ENCODE data around the gene SLC2A8. TPM values are rescaled to one million over a fixed set of nuclear protein-coding genes. Genes with fewer than 3 reads are reported as not detected.

Gene SLC2A8
- total RNA-seq, 1 donor from 2014 or later: 37.2 TPM

GRCh38 chr9:127419348-127419747 is 22.4 kb downstream of the SLC2A8 start:
- Mint-ChIP-seq H3K27ac (ENCODE audit: unreplicated experiment) (no peak overlapping the region), H3K27me3 (ENCODE audit: low read depth) (no peaks in the 10 kb centered on the region), H3K4me3 (peak overlapping the region; percentile 58), H3K9me3 (no peaks in the 10 kb centered on the region), H3K4me1 (peaks cover 38% of the 10 kb centered on the region), H3K36me3 (ENCODE audit: low read depth) (no peaks in the 10 kb centered on the region)
- TF ChIP-seq, protein P1, sequence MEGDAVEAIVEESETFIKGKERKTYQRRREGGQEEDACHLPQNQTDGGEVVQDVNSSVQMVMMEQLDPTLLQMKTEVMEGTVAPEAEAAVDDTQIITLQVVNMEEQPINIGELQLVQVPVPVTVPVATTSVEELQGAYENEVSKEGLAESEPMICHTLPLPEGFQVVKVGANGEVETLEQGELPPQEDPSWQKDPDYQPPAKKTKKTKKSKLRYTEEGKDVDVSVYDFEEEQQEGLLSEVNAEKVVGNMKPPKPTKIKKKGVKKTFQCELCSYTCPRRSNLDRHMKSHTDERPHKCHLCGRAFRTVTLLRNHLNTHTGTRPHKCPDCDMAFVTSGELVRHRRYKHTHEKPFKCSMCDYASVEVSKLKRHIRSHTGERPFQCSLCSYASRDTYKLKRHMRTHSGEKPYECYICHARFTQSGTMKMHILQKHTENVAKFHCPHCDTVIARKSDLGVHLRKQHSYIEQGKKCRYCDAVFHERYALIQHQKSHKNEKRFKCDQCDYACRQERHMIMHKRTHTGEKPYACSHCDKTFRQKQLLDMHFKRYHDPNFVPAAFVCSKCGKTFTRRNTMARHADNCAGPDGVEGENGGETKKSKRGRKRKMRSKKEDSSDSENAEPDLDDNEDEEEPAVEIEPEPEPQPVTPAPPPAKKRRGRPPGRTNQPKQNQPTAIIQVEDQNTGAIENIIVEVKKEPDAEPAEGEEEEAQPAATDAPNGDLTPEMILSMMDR (conservative IDR thresholded peaks at IDR 0.05): no peak
- no peak for DNase-seq (ENCODE audit: low read depth, low spot score)

DNA sequence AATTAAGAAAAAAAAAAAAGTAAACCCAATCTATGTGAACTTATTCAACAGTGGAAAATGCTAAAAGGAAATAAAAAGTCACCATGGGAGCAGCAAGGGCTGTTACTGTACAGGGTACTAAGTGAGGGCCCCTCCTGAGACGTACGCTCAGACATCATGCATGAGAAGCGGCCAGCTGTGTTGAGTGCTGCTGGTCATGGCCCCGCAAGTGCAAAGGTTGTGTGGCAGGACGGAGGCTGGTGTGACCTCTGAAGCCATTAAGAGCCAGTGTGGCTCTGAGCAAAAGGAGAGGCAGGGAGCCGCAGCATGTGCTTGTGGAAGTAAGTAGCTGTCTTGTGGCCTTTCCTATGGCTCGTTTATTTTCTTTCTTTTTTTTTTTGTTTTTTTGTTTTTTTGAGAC is 24.1 kb downstream of the SLC2A8 start:
- H3K9me3 Mint-ChIP-seq: no peaks in the 10 kb centered on the region
- no peak overlapping the region for H3K4me3 Mint-ChIP-seq
- DNase-seq (ENCODE audit: low read depth, low spot score): no peak
- TF ChIP-seq, protein P1 (conservative IDR thresholded peaks at IDR 0.05): no peak
- peaks cover 40% of the 10 kb centered on the region for H3K4me1 Mint-ChIP-seq
- no peaks in the 10 kb centered on the region for H3K27me3 Mint-ChIP-seq (ENCODE audit: low read depth)
- H3K27ac Mint-ChIP-seq (ENCODE audit: unreplicated experiment): no peak overlapping the region
- no peaks in the 10 kb centered on the region for H3K36me3 Mint-ChIP-seq (ENCODE audit: low read depth)

DNA sequence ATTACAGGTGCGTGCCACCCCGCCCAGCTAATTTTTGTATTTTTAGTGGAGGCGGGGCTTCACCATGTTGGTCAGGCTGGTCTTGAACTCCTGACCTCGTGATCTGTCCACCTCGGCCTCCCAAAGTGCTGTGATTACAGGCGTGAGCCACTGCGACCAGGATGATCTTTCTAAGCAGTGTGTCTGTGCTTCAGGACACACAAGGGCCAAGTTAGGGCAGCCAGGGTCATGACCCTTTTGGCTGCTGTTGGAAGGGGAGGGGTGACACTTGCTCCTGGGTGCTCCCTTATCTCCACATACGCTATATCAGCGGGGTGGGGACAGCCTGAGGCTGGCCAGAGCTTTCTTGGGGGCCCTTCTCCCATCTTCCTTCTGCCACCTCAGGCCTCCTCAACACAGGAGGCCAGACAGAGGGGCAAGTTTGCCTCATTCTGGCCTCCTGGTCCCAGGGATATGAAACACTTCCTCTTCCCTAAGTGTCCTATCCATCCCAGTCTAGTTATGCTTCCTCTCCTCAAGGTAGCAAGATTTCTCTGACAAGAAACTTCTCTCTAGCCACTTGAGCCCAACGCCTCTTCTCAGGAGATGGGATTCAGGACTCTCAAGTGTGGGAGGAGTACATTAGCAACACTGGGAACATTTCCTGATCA is 25.3 kb downstream of the SLC2A8 start:
- Mint-ChIP-seq H3K27ac (ENCODE audit: unreplicated experiment) (peak overlapping the region; percentile 43), H3K27me3 (ENCODE audit: low read depth) (no peaks in the 10 kb centered on the region), H3K4me1 (peaks cover 46% of the 10 kb centered on the region), H3K9me3 (no peaks in the 10 kb centered on the region), H3K36me3 (ENCODE audit: low read depth) (peaks cover 4% of the 10 kb centered on the region), H3K4me3 (peak overlapping the region; percentile 94)
- DNase-seq (ENCODE audit: low read depth, low spot score): no peak
- TF ChIP-seq, protein P1 (conservative IDR thresholded peaks at IDR 0.05): no peak

GRCh38 chr9:127422787-127423186 is 25.8 kb downstream of the SLC2A8 start:
- H3K4me1 Mint-ChIP-seq: peaks cover 46% of the 10 kb centered on the region
- H3K27me3 Mint-ChIP-seq (ENCODE audit: low read depth): no peaks in the 10 kb centered on the region
- peaks cover 4% of the 10 kb centered on the region for H3K36me3 Mint-ChIP-seq (ENCODE audit: low read depth)
- H3K4me3 Mint-ChIP-seq: peak overlapping the region; percentile 94
- TF ChIP-seq, protein P1 (conservative IDR thresholded peaks at IDR 0.05): no peak
- peak overlapping the region; percentile 99 for H3K27ac Mint-ChIP-seq (ENCODE audit: unreplicated experiment)
- no peaks in the 10 kb centered on the region for H3K9me3 Mint-ChIP-seq
- no peak for DNase-seq (ENCODE audit: low read depth, low spot score)

DNA sequence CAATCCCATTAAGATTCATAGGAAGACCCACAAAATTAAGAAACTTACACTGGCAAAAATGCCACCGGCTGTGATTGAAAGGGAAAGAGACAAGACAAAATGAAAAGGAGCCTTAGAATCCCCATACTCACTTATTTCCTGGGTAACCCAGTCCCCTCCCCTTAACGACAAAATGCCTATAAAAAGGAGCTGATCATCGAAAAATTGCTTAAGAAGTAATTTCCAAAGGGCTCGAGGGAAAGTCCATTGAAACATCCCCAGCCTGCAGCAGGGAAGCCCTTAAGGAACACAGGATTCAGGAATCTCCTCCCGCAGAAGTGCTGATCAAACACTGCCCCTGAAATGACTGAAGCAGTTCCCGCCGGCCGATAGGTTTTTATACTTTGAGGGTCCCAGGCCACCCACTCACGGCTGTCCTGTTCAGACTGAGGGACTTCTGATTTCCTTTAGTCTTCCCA is 26.5 kb downstream of the SLC2A8 start:
- no peaks in the 10 kb centered on the region for H3K27me3 Mint-ChIP-seq (ENCODE audit: low read depth)
- peak overlapping the region; percentile 94 for H3K4me3 Mint-ChIP-seq
- peaks cover 46% of the 10 kb centered on the region for H3K4me1 Mint-ChIP-seq
- peaks cover 4% of the 10 kb centered on the region for H3K36me3 Mint-ChIP-seq (ENCODE audit: low read depth)
- no peaks in the 10 kb centered on the region for H3K9me3 Mint-ChIP-seq
- DNase-seq (ENCODE audit: low read depth, low spot score): no peak
- peak overlapping the region; percentile 99 for H3K27ac Mint-ChIP-seq (ENCODE audit: unreplicated experiment)
- TF ChIP-seq, protein P1 (conservative IDR thresholded peaks at IDR 0.05): no peak

Measured in neural crest cell (in vitro differentiated cells).